HepG2 (cell line): ENCODE measurements around the gene KDM7A. TPM values are rescaled to one million over a fixed set of nuclear protein-coding genes. Genes with fewer than 3 reads are reported as not detected.

Experiments used
- KDM3A ChIP-seq: IDR thresholded peaks from 2 replicates; pipeline ENCODE4 v1.6.1; 2018; ENCODE audit warnings: low read depth, missing compliant biosample characterization
- PRDM4 ChIP-seq: sonication (generic); formaldehyde crosslinking; IDR thresholded peaks from 2 replicates; pipeline ENCODE4 v1.9.0; 2021; ENCODE audit warnings: missing genetic modification reagents, borderline replicate concordance
- RFXAP ChIP-seq: sonication (generic); formaldehyde crosslinking; IDR thresholded peaks from 2 replicates; pipeline ENCODE4 v1.4.0; 2020; ENCODE audit warnings: missing genetic modification reagents, borderline replicate concordance
- SKIL ChIP-seq: sonication (generic); formaldehyde crosslinking; IDR thresholded peaks from 2 replicates; pipeline ENCODE4 v1.8.0; 2022; ENCODE audit warnings: missing genetic modification reagents, mild to moderate bottlenecking, moderate library complexity, borderline replicate concordance
- THAP9 ChIP-seq: sonication (generic); formaldehyde crosslinking; IDR thresholded peaks from 2 replicates; pipeline ENCODE4; 2020; ENCODE audit warnings: missing genetic modification reagents, mild to moderate bottlenecking, borderline replicate concordance
- ZBTB4 ChIP-seq: sonication (generic); formaldehyde crosslinking; IDR thresholded peaks from 2 replicates; pipeline ENCODE4 v1.4.0; 2020; ENCODE audit warnings: missing genetic modification reagents, mild to moderate bottlenecking, borderline replicate concordance
- ZNF17 ChIP-seq: sonication (generic); formaldehyde crosslinking; IDR thresholded peaks from 2 replicates; pipeline ENCODE4 v1.5.0; 2020; ENCODE audit warnings: mild to moderate bottlenecking, missing genetic modification reagents
- ZNF549 ChIP-seq: sonication (generic); formaldehyde crosslinking; IDR thresholded peaks from 2 replicates; pipeline ENCODE4 v1.5.0; 2020; ENCODE audit warnings: missing genetic modification reagents
- ZNF552 ChIP-seq: sonication (generic); formaldehyde crosslinking; IDR thresholded peaks from 2 replicates; pipeline ENCODE4 v1.9.0; 2022; ENCODE audit warnings: missing genetic modification reagents, mild to moderate bottlenecking, borderline replicate concordance
- ZNF616 ChIP-seq: sonication (generic); formaldehyde crosslinking; IDR thresholded peaks from 2 replicates; pipeline ENCODE4 v1.5.0; 2020; ENCODE audit warnings: low read depth, mild to moderate bottlenecking, missing genetic modification reagents
- ZNF7 ChIP-seq: IDR thresholded peaks from 2 replicates; pipeline ENCODE4 v1.6.1; 2016; ENCODE audit warnings: missing biosample characterization, missing genetic modification reagents
- ZNF883 ChIP-seq: sonication (generic); formaldehyde crosslinking; IDR thresholded peaks from 2 replicates; pipeline ENCODE4 v1.5.1; 2020; ENCODE audit warnings: mild to moderate bottlenecking, missing genetic modification reagents; ENCODE audit errors: not compliant biosample characterization
- ZZZ3 ChIP-seq: sonication (generic); formaldehyde crosslinking; IDR thresholded peaks from 2 replicates; pipeline ENCODE4 v1.4.0; 2020; ENCODE audit warnings: missing genetic modification reagents, mild to moderate bottlenecking, borderline replicate concordance
- polyA plus RNA-seq, 8 experiments: library from polyadenylated mRNA; depleted of rRNA in 3 of 8; stranded (reverse) in 7 of 8; unstranded in 1 of 8; fragments of >200 nt; fragmentation: Illumina TruSeq in 4 of 8; extraction: Trizol in 4 of 8; gene quantifications; 2 replicates each; pipeline versions ENCODE4 v1.2.1 to v1.2.3, GENCODE V29; 2011 to 2016; ENCODE audit warnings: low read depth in 4 of 8, missing spikeins in 1 of 8, mixed read lengths in 1 of 8; ENCODE audit not compliant: insufficient read depth in 1 of 8
- total RNA-seq, 5 experiments: library from RNA; depleted of rRNA; stranded (reverse); fragments of >200 nt; fragmentation: Illumina TruSeq; extraction: Trizol; gene quantifications; 2 replicates each; pipeline ENCODE4 v1.2.3, GENCODE V29; 2016; ENCODE audit warnings: low read depth in 1 of 5
- TF ChIP-seq, protein P1 (sequence below): sonication (generic); formaldehyde crosslinking; conservative IDR thresholded peaks from 2 replicates; pipeline ENCODE4 v1.8.0; 2022; ENCODE audit warnings: mild to moderate bottlenecking, moderate library complexity, missing genetic modification reagents

KDM7A gene
- total and polyA plus RNA-seq, 2 of the 13 experiments (the other 11 are each of a cell fraction or from before 2014, with no cell fraction given) = 10.8 to 16.8 TPM

DNA sequence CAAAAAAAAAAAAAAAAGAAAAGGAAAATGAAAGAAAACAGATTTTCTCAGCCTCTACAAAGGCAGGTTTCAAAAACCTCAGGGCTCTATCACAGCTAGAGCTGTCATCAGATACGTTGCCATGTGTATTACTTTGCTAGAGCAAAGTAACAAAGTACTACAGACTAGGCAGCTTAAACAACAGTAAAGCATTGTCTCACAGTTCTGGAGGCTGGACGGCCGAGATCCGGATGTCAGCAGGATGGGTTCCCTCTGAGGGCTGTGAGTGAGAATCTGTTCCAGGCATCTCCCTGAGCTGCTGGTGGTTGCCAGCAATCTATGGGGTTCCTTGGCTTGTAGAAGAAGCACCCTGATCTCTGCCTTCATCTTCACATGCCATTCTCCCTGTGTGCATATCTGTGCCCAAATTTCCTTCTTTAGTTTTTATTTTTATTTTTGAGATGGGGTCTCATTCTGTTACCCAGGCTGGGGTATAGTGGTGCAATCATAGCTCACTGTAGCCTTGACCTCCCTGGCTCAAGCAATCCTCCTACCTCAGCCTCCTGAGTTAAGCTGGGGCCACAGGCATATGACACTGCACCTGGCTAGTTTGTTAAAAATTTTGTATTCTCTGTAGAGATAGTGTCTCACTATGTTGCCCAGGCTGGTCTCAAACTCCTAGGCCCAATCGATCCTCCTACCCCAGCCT, 48.9 kb upstream of the KDM7A start (continued):
- TF ChIP-seq, protein P1, sequence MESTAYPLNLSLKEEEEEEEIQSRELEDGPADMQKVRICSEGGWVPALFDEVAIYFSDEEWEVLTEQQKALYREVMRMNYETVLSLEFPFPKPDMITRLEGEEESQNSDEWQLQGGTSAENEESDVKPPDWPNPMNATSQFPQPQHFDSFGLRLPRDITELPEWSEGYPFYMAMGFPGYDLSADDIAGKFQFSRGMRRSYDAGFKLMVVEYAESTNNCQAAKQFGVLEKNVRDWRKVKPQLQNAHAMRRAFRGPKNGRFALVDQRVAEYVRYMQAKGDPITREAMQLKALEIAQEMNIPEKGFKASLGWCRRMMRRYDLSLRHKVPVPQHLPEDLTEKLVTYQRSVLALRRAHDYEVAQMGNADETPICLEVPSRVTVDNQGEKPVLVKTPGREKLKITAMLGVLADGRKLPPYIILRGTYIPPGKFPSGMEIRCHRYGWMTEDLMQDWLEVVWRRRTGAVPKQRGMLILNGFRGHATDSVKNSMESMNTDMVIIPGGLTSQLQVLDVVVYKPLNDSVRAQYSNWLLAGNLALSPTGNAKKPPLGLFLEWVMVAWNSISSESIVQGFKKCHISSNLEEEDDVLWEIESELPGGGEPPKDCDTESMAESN (CRISPR knock-in tag) = no peak
- TF ChIP-seq ZNF549 (no peak), ZNF17 (CRISPR knock-in tag) (no peak), PRDM4 (no peak), ZNF552 (CRISPR knock-in tag) (no peak), ZNF616 (CRISPR knock-in tag) (no peak), ZNF883 (no peak), RFXAP (CRISPR knock-in tag) (no peak), ZNF7 (CRISPR knock-in tag) (no peak), ZZZ3 (CRISPR knock-in tag) (no peak), THAP9 (no peak), ZBTB4 (no peak), KDM3A (CRISPR knock-in tag) (no peak), SKIL (CRISPR knock-in tag) (no peak)
